ENCODE data around the gene DYRK1A. TPM values are rescaled to one million over a fixed set of nuclear protein-coding genes. Genes with fewer than 3 reads are reported as not detected.
A peak's percentile ranks its signal among the peaks of the same experiment; 100 is the strongest.

The DYRK1A gene
- total RNA-seq, 1 experiment from 2014 or later: 49.3 TPM

DNA sequence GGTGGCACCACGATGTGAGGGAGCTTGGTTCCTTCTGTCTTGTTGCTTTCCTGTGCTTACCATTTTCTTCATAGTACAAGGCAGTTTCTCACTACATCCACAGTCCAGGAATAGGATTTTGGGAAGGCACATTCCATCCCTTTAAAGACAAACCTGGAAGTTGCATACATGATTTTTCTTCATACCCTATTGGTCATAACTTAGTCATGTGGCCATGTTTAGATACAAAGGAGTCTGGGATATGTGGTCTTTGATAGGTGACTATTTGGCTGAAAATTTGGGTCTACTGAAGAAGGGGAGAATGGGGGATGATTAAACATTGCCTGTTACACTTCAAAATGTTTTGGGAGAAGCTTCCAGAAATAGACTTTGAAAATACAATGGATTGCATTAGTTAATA is 7.0 kb downstream of the DYRK1A start:
- H3K36me3 ChIP-seq (ENCODE audit: control insufficient read depth in 1 of 2, insufficient read depth in 2 of 2, low read length in 2 of 2): no peaks in the 10 kb centered on the region
- no peaks in the 10 kb centered on the region for H3K9me3 ChIP-seq (ENCODE audit: control insufficient read depth in 1 of 2, insufficient read depth in 1 of 2, low read depth in 1 of 2, low read length in 2 of 2)
- H3K9ac ChIP-seq (ENCODE audit: low read length): no peak overlapping the region
- ChIA-PET POLR2A (no interaction called here), CTCF (no interaction called here), RAD21 (ENCODE audit: low non-redundant PET in 1 of 2, low total read pairs in 2 of 2, uncharacterized antibody in 2 of 2, unreplicated experiment in 2 of 2) (interaction anchor here in 1 of 2 experiments (1.3 kb wide), 1 partner anchor 9 kb away, joined by 4 read pairs; no protein-coding TSS in a partner anchor)
- 0 out of 2 replicates have a peak overlapping the region, but pooled peaks have one; percentile 15 for H3K4me2 ChIP-seq (ENCODE audit: low read length)
- ATAC-seq: peak; percentile 41; the same call in 1 of the 2 replicates
- H3K4me3 ChIP-seq (replicated peaks in 1 of 2; ENCODE audit: low read depth in 1 of 2, low read length in 2 of 2): no peak overlapping the region
- no peak overlapping the region for H3K27ac ChIP-seq (ENCODE audit: low read depth, low read length)
- intact Hi-C loops (cut with micrococcal nuclease): no loop called here
- TF ChIP-seq, protein P1, sequence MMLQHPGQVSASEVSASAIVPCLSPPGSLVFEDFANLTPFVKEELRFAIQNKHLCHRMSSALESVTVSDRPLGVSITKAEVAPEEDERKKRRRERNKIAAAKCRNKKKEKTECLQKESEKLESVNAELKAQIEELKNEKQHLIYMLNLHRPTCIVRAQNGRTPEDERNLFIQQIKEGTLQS (IDR thresholded peaks at IDR 0.05): no peak
- TF ChIP-seq SRF (IDR thresholded peaks at IDR 0.05; ENCODE audit: low read depth) (no peak), REST (IDR thresholded peaks at IDR 0.05; ENCODE audit: low read depth) (no peak), MAX (IDR thresholded peaks at IDR 0.05) (no peak), ELF1 (IDR thresholded peaks at IDR 0.05; ENCODE audit: borderline replicate concordance, low read depth) (no peak), SP1 (IDR thresholded peaks at IDR 0.05; ENCODE audit: low read depth) (no peak), FOSL1 (IDR thresholded peaks at IDR 0.05; ENCODE audit: low read depth) (no peak), SIN3A (IDR thresholded peaks at IDR 0.05; ENCODE audit: low read depth) (no peak), ZBTB33 (IDR thresholded peaks at IDR 0.05; ENCODE audit: extremely low read depth, insufficient replicate concordance, low read length) (no peak), CBX3 (IDR thresholded peaks at IDR 0.05; ENCODE audit: low read depth) (no peak)
- no TSS peak for BruUV-seq (replicated peaks)
- peaks cover 100% of the 10 kb centered on the region for H3K79me2 ChIP-seq (ENCODE audit: insufficient read depth, low read length)
- H3K9me2 ChIP-seq (ENCODE audit: insufficient read depth): no peaks in the 10 kb centered on the region; the same call in 1 of the 2 replicates
- no peak overlapping the region for H2AFZ ChIP-seq (ENCODE audit: low read depth, low read length, poor library complexity, severe bottlenecking)
- no peaks in the 10 kb centered on the region for H3K27me3 ChIP-seq (ENCODE audit: insufficient read depth, low read length)
- H4K20me1 ChIP-seq (ENCODE audit: insufficient read depth): peaks cover 30% of the 10 kb centered on the region; the same call in 1 of the 2 replicates
- peaks cover 42 to 64% of the 10 kb centered on the region in 2 experiments for H3K4me1 ChIP-seq (ENCODE audit: control insufficient read depth in 1 of 2, insufficient read depth in 2 of 2, low read length in 2 of 2)
- no peak for DNase-seq (ENCODE audit: low read depth, low spot score)
